NB4 (cell line): ENCODE data around the gene MAPK4.

Experiments used
- CTCF ChIP-seq: IDR thresholded peaks from one replicate; pipeline ENCODE4 v1.5.1; 2012; ENCODE audit warnings: low read depth, low read length
- POLR2A ChIP-seq: IDR thresholded peaks from 2 replicates; pipeline ENCODE4 v1.6.1; 2011; ENCODE audit warnings: mild to moderate bottlenecking; ENCODE audit not compliant: insufficient read length; ENCODE audit errors: extremely low read depth

GRCh38 chr18:50734342-50734741 is 174.5 kb downstream of the MAPK4 start:
- TF ChIP-seq CTCF: no peak
- TF ChIP-seq POLR2A: no peak
